IPS-15b (cell line): ENCODE measurements around the gene ADGB.

Experiments used
- H3K27me3 ChIP-seq: one replicate; pipeline ENCODE4 v1.6.1; 2013; ENCODE audit warnings: low read length; ENCODE audit not compliant: control insufficient read depth, insufficient read depth
- H3K36me3 ChIP-seq: one replicate; pipeline ENCODE4 v1.6.1; 2013; ENCODE audit warnings: low read length; ENCODE audit not compliant: control insufficient read depth, insufficient read depth
- H3K4me1 ChIP-seq: one replicate; pipeline ENCODE4 v1.6.1; 2013; ENCODE audit warnings: mild to moderate bottlenecking, low read length; ENCODE audit not compliant: control insufficient read depth, insufficient read depth
- H3K4me3 ChIP-seq: one replicate; pipeline ENCODE4 v1.5.1; 2013; ENCODE audit warnings: low read depth, low read length
- H3K9ac ChIP-seq: one replicate; pipeline ENCODE4 v1.6.1; 2013; ENCODE audit warnings: low read depth, mild to moderate bottlenecking, low read length
- H3K9me3 ChIP-seq: one replicate; pipeline ENCODE4 v1.6.1; 2013; ENCODE audit warnings: mild to moderate bottlenecking, low read length; ENCODE audit not compliant: control insufficient read depth, insufficient read depth

Gene ADGB

DNA sequence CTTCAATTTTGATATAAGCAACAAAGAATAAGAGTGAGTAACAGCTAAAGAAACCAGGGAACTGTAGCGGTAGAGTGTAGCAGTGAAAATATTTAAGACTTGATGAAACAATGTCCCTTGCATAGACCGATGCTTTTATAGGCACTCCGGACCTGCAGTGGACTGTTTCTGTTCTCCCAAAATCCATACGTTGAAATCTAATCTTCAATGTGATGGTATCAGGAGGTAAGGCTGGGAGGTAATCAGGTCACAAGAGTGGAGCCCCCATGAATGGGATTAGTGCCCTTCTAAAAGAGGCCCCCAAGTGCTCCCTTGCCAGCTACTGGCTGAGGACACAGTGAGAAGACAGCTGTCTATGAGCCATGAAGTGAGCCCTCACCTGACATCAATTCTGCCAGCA, 260.4 kb downstream of the ADGB start:
- no peak overlapping the region for H3K4me3 ChIP-seq
- H3K9ac ChIP-seq = no peak overlapping the region
- H3K9me3 ChIP-seq = no peaks in the 10 kb centered on the region
- no peaks in the 10 kb centered on the region for H3K27me3 ChIP-seq
- peaks cover 3% of the 10 kb centered on the region for H3K4me1 ChIP-seq
- H3K36me3 ChIP-seq = no peaks in the 10 kb centered on the region

DNA sequence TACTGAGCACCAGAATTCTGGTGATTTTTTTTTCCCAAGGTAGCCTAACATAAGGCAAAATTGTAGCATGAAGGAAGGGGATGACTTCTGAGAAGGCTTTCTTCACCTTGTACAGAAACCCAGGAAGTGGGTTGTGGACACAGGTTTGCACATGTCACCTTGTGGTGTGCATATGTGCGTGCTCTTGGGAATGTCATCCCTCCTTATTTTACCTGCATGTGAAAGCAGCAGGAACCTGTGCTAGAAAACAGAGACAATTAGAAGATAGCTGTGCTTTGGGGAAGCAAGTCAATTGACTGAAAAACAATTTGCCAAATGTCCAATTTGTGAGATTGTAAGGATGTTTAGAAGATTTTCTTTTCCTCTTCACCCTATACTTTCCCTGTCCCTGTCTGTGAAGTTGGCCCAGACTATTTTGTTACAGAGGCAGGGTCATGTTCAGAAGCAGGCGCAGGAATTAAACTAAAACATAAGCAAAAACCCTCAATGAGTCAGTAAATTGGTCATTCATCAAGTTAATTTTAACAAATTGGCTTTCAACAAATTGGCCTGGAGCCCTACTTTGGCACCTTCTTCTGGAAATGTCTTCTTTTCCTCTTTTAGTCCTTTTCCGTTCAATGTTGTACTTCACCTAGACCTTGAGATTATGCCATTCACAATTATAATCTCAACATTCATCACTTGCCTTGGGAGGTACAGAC, 261.2 kb downstream of the ADGB start:
- Histone ChIP-seq H3K9ac (no peak overlapping the region), H3K36me3 (no peaks in the 10 kb centered on the region), H3K9me3 (no peaks in the 10 kb centered on the region), H3K4me3 (no peak overlapping the region), H3K27me3 (no peaks in the 10 kb centered on the region), H3K4me1 (peaks cover 3% of the 10 kb centered on the region)

GRCh38 chr6:146860583-146860982, 261.8 kb downstream of the ADGB start:
- Histone ChIP-seq H3K9me3 (no peaks in the 10 kb centered on the region), H3K27me3 (no peaks in the 10 kb centered on the region)

GRCh38 chr6:146861029-146861563, 262.3 kb downstream of the ADGB start:
- Histone ChIP-seq H3K4me1 (peaks cover 3% of the 10 kb centered on the region), H3K9ac (no peak overlapping the region), H3K9me3 (no peaks in the 10 kb centered on the region), H3K4me3 (no peak overlapping the region), H3K27me3 (no peaks in the 10 kb centered on the region), H3K36me3 (no peaks in the 10 kb centered on the region)

More at GRCh38 chr6:146860583-146860982, 261.8 kb downstream of the ADGB start:
- no peak overlapping the region for H3K9ac ChIP-seq
- peaks cover 3% of the 10 kb centered on the region for H3K4me1 ChIP-seq
- no peaks in the 10 kb centered on the region for H3K36me3 ChIP-seq
- H3K4me3 ChIP-seq = no peak overlapping the region

DNA sequence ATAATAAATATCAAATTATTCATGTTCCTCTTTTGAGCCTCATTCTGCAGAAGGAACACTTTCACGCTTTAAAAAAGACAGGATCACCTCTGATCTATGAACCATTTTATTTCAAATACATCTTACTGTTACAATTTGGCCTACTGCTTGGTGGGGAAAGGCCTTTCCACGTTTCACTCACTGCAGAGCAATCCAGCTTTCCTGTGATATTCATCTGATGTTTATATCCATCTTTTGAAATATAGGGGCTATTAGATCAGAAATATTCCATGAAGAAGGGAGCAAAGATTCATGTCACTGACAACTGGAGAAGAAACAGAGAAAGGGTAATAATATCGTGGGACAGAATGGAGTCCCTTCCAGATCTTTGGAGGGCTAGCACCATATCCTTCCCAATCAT, 262.9 kb downstream of the ADGB start:
- Histone ChIP-seq H3K27me3 (no peaks in the 10 kb centered on the region), H3K36me3 (no peaks in the 10 kb centered on the region), H3K9me3 (no peaks in the 10 kb centered on the region), H3K4me1 (peaks cover 3% of the 10 kb centered on the region), H3K4me3 (no peak overlapping the region), H3K9ac (no peak overlapping the region)

GRCh38 chr6:146862508-146862919, 263.7 kb downstream of the ADGB start:
- H3K9ac ChIP-seq = no peak overlapping the region
- H3K36me3 ChIP-seq = no peaks in the 10 kb centered on the region
- H3K4me3 ChIP-seq = no peak overlapping the region
- H3K27me3 ChIP-seq = no peaks in the 10 kb centered on the region
- peaks cover 3% of the 10 kb centered on the region for H3K4me1 ChIP-seq
- H3K9me3 ChIP-seq = no peaks in the 10 kb centered on the region

GRCh38 chr6:146864300-146864699, 265.5 kb downstream of the ADGB start:
- no peaks in the 10 kb centered on the region for H3K27me3 ChIP-seq
- H3K4me1 ChIP-seq = no peaks in the 10 kb centered on the region
- H3K4me3 ChIP-seq = no peak overlapping the region
- no peaks in the 10 kb centered on the region for H3K36me3 ChIP-seq
- no peaks in the 10 kb centered on the region for H3K9me3 ChIP-seq
- H3K9ac ChIP-seq = no peak overlapping the region

- H3K4me1 ChIP-seq = no peaks in the 10 kb centered on the region
- no peak overlapping the region for H3K9ac ChIP-seq
- no peaks in the 10 kb centered on the region for H3K27me3 ChIP-seq
- H3K4me3 ChIP-seq = no peak overlapping the region
- H3K9me3 ChIP-seq = no peaks in the 10 kb centered on the region
- H3K36me3 ChIP-seq = no peaks in the 10 kb centered on the region
Observed at GRCh38 chr6:146864885-146865284, 266.1 kb downstream of the ADGB start.
